ENCODE data around the gene NOP56.
"Not testable (repeated sequence)": the region's sequence is repeated elsewhere in the genome, so short reads cannot be mapped to it uniquely, and the experiment has no call there.

Gene NOP56

DNA sequence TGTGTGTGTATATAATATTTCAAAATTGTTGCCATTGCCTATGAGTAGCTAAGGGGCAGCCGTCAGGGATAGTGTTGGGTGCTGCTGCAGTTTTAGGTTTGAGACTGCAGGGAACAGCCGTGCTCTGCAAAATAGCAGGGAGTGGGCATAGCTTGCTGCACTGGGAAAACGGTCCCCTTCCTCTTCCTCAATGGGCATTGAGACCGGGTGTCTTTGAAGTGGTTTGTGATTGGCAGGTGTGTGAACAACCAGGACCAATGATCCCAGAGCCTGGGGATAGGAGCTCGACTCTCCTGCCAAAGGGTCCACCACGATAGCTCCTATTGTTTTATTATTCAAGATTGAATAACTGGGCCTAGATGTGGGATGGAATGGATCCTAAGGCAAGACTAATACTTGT lies 35.1 kb downstream of the NOP56 start:
- no peak for DNase-seq (ENCODE audit: low spot score)

DNA sequence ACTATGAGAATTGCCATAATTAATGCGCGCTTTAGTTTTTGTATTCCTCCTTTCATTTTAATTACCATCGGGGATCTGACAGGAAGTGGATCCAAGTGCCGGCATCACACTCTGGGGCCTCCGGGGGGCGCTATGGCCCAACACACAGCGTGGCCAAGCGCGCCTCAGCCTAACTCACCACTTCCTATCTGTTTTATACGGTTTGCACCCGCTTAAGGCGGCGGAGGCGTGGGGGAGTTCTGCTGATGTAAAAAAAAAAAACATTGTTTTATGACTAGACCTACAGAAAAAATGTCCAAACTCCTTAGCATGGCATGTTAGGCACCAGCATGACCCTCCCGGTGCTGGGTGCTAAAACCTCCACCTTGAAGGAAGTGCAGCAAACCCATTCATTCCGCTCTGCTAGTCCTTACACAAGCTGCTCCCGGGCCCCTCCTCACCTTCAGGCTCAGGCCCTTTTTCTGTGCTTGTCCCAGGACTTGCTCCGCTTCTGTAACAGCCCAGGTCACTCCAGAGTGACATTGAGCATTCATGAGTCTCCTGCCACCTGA lies 35.7 kb downstream of the NOP56 start:
- DNase-seq (ENCODE audit: low spot score), result peak; percentile 23

DNA sequence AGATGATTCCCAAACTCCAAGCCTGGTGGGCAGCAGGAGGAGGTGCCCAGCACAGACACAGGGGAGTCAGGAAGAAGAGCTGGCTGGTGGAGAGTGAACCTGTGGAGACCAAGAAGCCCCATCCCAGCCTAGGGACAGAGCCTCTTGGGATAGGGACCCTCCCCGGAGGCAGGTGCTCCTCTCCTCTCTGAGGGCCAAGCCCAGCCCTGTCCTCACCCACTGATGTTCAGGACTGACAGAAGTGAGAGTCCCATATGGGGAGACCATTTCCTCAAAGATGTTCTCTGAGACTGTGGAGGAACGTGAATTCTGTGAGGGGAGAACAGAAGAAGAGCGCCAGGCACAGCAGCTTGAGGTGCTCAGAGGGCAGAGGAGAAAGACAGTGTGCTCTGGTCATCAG lies 37.8 kb downstream of the NOP56 start:
- DNase-seq (ENCODE audit: low spot score), result no peak

DNA sequence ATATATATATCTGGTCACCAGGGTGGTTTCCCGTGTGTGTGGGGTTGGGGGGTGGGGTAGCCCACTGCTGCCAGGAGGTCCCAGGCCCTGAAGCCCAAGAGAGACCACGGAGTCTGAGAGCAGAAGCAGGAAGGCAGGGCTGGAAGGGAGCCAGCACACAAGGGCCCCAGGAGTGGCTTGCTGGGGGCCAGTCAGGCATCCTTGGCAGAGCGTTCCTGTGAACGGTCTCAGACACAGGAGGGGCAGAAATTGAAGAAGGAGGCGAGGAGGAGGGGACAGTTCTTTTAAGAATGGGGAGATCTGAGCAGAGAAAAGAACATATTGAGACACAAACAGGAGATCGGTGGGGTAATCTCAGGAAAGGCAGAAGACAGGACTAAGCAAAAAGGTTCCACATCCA lies 38.3 kb downstream of the NOP56 start:
- no peak for DNase-seq (ENCODE audit: low spot score)

DNA sequence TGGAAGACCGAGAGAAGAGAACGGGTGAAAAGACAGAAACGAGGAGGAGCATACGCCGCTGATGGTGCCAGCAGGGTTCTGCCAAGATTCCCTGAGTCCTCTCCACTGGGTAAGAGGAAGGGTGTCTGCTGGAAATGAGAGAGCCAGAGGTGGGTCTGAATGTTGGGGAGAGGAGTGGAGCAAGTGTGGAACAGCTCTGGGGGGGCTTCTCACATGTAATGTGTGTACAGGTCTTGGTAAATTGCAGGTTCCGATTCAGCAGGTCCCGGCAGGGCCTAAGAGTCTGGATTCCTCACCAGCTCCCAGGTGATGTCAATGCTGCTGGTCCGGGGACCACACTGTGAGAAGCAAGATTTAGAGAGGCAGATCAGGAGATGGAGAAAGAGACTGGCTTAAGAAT lies 38.7 kb downstream of the NOP56 start:
- no peak for DNase-seq (ENCODE audit: low spot score)

DNA sequence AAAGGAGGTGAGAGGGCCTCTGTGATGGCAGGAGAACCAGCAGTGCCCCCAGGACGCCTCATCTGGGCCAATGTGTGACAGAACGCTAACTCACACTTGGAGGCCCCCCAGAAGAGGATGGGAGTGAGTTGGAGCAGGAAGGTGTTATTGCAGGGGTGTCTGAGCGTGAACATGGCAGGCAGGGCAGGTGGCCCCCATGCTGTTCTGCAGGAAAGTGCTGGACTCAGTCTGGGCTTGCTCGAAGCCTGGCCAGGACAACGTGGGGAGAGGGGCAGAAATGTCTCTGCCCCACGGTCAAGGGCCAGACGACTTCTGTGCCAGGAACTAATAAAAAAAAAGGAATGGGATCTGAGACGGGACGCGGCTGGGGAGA lies 39.2 kb downstream of the NOP56 start:
- no peak for DNase-seq (ENCODE audit: low spot score)

DNA sequence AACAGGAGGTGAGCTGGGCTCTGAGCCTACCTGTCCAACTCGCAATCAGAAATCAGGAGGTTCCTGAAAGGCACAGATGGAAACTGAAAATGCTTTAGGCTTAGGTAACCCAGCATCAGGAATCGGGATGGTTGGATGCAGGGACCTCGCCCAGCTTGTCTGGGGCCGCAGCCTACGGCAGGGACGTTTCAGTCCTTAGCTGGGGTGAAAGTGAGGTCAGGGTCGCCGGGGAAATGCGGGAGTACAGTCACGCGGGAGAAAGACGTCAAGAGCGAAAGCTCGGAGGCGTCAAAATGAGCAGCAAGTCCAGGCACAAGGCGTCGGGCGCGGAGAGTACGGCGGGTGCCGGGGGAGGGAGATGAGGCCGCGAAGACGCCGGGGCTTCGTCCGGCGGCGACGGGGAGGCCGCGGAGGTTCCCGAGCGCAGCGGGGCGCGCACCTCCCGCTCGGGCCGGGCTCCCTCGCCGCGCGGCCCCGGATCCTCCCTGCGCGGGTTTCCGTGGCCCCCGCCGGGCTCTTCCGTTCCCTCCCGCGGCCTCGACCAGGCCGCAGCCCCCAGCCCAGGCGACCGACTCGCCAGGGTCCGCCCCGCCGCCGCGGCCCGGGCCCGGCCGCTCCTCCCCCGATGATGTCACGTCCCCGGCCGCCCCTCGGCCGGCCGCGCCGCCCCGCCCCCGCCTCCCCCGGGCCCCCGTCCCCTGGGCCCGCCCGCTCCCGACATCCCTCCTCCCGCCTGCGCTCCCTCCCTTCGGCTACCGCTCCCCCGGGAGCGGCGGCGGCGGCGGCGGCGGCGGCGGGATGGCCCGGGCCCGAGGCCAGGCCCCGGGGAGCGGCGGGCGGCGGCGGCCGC lies 39.8 kb downstream of the NOP56 start, which contains the start of gene EBF4:
TSS of gene EBF4 (plus strand) at position 745 of the 850 bp plus-strand sequence. CDS start 866 bp downstream, outside the sequence.
- no peak for DNase-seq (ENCODE audit: low spot score)

DNA sequence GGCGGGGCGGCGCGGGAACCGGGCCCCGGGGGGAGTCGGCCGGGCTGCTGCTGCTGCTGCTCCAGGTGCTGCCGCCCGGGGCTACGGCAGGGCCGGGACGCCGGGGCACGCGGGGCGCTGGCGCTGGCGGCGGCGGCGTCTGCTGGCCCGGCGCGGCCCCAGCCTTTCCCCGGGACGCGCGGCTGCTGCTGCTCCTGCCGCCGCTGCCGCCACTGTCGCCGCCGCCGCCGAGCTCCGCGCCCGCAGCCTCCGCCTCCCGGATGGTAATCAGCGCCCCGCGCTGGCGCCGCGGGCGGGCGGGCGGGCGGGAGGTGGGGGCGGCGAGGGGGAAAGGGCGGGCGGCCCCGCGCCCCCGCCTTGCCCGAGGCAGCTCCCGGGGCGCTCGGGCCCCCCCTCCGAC lies 40.5 kb downstream of the NOP56 start:
- DNase-seq (ENCODE audit: low spot score), result no peak

DNA sequence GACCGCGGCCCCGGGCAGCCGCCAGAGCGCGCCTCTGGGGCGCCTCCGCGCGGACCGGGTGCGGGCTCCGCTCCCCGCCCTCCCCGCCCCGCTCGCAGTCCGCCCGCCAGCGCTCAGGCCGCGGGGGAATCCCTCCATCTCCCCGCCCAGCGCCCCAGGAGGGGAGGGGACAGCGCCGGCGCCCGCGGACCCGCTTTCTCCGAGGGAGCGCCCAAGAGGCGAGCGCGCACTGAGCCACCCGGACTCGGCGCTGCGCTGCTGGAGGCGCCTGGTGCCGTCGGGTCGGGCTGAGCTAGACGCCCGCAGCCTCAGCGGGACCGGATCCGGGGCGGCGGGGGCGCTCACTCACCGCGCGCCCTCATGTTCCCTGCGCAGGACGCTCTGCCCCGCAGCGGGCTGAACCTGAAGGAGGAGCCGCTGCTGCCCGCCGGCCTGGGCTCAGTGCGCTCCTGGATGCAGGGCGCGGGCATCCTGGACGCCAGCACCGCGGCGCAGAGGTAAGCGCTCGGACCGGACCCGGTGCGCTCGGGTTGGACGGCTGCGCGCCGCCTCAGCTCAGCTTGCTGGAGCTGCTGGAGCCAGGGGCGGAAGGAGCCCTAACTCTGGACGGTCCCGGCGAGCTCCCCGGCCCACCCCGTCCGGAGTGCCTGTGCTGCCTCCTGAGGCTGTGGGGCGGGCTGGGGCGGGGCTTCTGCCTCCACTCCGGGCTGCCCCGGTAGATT lies 41.0 kb downstream of the NOP56 start:
- no peak for DNase-seq (ENCODE audit: low spot score)

DNA sequence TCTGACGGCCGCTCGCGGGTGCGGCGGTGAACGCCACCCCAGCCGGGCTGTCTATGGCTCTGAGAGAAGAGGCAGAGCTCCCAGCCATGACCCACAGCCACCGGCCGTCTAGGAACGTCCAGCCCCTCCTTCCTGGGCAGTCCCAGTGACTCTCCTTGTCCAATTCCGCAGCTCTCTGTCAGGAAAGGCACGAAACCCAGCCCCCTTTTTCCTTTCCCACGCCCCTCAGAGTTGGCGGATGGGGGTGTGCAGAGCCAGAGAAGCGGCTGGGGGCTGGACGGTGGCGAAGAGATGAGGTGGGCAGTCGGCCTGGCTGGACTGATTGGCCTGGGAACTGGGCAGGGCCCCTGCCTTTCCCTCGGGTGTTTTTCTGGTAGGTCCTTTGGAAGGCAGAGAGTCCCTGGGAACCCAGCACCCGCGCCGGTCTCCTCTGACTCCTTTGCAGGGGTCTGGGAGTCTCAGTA lies 41.6 kb downstream of the NOP56 start:
- DNase-seq (ENCODE audit: low spot score), result no peak

DNA sequence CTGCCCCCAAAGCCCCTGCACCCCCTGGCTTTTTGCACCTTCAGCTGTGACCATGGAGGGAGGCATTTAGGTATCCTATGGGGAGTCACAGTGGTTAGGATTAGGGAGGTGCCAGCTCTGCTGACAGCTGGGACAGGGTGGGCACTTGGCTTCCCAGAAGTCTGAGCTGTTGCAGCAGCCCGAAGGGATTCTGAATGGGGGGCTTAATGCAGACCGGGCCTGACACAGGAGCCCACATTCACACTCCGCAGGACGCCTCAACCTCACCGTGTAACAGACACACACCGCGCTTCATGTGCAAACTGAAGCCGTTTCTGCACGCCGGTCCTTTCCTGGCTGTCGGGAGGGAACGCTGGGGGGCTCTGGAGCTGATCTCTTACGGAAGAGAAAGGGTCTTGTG lies 42.1 kb downstream of the NOP56 start:
- no peak for DNase-seq (ENCODE audit: low spot score)

DNA sequence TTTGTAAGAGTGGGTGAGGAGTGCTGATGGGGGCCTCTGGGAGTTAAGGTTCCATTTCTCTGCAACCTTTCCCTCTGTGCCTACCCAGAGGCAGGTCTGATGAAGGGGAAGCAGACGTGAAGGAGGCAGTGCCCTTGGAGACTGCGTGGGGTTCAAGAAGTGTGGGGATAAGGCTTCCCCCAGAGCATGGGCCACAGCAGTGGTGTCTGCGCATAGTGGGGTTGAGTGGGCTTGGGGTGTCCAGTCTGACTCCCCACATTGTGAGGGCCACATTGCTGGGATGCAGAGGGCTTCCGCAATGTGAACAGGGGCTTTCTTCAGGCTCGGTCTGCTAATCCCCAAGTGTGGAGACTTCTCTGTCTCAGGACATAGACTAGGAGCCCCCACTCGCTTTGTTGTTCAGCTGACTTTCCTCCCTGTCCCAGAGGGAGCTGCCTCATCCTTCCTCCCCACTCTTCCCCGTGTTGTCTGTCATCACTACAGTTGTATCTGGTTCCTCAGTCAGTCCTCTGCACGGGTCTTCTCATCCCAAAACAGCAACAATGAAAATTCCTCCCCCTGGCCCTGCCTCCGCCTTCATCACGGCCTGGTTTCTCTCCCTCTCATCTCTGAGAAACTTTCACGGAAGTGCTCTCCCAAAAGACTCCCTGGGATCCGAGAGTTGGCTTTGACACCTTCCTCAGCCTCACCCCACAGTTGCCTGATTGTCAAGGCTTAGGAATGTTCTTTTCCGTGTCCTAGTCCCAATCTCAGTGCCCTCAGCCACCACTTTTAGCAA lies 43.0 kb downstream of the NOP56 start:
- no peak for DNase-seq (ENCODE audit: low spot score)

DNA sequence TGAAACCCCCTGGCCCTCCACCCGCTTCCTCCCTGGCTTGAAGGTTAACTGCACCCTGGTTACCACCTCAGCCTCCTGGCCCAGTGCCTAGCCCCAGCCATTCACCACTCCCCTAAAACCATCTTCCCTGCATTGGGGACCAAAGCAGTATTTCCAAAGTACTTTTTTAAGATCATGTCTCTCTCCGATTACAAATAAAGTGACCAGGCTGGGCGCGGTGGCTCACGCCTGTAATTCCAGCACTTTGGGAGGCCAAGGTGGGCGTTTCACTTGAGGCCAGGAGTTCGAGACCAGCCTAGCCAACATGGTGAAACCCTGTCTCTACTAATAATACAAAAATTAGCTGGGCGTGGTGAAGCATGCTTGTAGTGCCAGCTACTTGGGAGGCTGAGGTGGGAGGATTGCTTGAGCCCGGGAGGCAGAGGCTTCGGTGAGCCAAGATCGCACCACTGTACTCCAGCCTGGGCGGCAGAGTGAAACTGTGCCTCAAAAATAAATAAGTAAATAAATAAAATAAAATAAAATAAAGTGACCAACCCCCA lies 43.6 kb downstream of the NOP56 start:
- DNase-seq (ENCODE audit: low spot score), result not testable (repeated sequence)

DNA sequence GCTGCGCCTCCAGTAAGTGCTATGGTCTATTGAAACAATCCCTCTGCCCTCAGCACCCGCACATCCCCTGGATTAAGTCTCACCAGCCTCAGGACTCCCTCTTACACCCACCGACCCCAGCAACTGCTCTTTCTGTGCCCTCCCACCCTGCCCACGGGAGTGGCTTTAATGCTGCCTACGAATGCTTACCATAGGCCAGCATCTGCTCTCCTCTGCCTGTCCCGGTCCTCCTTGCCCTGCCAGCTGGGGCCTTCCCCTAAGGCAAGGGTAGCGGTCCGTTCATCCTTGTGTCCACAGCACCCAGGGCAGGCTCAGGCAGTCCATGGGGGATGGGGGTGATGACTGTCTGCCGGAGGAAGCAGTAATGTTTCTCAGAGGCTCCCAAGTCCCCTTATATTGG lies 44.2 kb downstream of the NOP56 start:
- DNase-seq (ENCODE audit: low spot score), result no peak

DNA sequence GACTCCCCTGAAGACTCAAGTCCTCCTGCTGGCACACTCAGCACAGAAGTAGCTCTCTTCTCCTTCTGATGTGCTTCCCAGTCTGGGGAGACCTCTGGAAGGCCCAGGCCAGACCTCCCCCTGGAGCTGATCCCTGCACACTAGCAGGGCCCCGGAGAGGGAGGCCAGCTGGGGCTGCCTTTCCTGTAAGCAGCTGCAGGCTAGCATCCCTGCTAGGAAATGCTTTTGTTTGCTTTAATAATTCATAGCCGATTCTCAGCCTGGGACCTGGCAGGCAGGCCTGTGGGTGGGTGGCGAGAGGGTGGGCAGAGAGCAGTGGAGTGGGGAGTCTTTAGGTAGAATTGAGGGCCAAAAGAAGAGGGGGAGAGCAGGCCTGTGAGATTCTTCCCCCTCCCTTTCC lies 45.3 kb downstream of the NOP56 start:
- DNase-seq (ENCODE audit: low spot score), result no peak

DNA sequence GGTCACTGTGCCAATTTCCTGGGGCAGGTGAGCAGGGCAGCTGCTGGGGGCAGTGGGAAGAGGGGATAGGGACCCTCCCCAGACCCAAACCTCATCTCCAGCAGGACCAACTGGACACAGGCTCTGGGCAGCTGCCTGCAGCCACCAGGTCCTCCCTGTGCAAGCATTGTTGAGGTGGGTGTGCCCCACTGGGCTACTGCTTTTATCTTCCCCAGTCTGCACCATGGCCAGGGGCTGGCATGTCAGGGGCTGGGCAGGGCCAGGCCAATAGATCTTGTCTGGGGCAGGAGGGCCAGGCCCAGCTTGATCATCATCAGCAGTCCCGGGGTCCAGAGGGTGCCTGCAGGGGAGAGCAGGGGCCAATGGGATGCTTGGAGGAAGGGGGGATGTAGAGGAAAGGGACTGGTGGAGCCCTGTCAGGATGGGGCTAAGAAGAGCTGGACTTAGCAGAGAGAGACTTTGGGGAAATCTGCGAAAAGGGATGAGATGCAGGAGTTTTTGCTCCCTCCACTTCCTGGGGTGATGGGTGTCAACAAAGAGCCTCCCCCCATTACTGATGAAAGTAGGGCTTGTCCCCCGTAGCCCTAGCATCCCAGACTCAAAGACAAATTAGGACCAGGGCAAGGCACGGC lies 45.9 kb downstream of the NOP56 start:
- DNase-seq (ENCODE audit: low spot score), result no peak

DNA sequence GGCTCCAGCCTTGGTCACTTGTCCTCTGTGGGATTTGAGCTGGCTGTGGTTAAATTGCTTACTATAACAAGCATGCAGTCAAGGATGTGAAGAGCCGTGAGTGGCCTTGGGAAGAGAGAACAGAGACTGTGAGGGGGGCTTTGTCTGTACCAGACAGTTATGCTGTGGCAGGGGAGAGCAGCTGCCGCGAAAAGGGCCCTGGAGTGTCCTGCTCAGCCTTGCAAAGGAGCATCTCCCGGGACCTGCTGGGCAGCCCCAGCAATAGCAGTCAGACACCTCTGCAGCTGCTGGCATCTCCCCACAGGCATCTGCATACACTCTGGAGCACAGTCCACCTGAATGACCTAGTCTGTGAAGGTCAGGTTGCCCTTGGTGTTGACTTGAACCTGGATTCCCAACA lies 46.5 kb downstream of the NOP56 start:
- DNase-seq (ENCODE audit: low spot score), result no peak

DNA sequence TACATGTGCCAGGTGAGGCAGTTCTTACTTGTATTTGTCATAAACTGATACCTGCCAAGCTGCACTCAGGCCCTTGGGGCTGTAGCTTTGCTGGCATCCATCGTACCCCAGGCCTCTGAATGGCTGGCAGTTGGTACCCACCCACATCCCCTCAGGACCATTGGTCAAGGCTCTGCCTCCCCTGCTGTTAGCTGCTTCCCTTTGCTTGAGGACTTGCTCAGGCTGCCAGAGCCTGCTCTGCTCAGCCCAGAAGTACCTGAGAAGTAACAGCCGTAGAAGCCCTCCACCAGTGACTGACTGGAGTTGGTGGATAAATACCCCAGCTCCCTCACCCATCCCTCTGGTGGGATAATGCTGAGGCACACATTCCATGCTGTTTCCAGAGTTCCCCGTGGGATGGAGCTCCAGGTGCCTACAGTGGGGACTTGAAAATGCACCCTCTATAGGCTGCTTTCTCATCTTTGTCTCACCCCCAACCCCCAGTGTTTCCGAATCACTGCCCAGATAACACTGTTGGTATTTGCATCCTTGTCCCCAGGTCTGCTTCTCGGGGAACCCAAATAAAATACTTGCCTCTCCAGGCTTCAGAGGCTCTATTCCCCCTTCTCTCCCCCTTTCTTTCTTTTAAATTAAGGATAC lies 47.5 kb downstream of the NOP56 start:
- DNase-seq (ENCODE audit: low spot score), result no peak

DNA sequence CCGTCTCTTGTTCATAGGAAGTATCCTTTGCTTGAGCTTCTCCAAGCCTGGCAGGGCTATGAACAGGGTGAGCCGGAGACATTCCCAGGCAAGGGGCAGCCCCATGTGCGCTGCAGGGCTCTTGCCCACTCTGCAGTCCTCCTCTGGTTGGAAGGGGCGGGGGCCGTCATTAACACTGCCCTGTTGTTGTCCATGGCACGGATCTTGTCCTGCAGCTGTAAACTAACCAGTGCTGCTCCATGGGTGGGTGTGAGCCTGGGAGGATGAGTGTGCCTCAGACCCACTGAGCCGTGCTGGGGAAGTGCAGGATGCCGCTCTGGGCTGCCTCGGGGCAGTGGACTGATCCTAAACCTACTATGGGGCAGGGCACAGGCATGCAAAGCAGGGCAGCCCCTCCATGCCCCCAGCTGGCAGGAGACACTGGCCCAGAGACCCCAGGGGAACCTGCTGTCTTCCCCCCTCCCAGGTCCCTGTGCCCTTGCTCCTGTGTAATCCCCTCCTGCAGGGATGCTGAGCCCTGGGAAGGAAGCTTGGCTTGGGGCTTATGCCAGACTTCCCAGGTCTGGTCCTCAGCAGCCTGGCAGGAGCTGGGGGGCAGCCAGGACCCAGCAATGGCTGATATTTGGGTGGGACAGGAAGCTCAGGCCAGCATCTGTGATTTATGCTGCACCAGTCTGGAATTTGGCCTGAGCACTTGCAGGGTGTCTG lies 48.6 kb downstream of the NOP56 start:
- DNase-seq (ENCODE audit: low spot score), result no peak

DNA sequence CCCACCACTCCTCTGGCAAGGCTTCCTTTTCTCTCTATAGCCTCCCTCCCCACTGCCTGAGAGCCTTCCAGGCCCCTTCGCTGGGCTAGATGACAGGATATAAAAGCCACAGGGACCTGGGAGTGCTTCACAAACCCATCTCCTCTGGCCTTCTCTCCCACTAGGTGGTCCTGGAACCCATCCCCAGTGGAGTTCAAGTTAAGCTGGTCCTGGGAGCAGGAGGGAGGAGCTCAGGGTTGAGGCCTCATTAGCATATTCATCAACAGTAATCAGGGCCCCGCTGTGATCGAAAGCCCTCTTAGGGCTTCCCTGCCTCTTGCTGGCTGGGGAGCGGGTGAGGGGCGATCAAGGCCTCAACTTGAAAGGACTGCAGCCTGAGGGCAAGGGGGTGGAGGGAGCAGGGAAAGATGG lies 49.2 kb downstream of the NOP56 start:
- DNase-seq (ENCODE audit: low spot score), result no peak

All from kidney tubule cell (primary cell).